Activated CD4-positive, CD25-positive, alpha-beta regulatory T cell (primary cell): ENCODE measurements around the gene STK17A.
"Not testable (repeated sequence)": the region's sequence is repeated elsewhere in the genome, so short reads cannot be mapped to it uniquely, and the experiment has no call there.

Experiments used
- DNase-seq, 4 experiments: peaks; one replicate each; lab custom pipeline; 2025; lab: John Stamatoyannopoulos, UW

Gene STK17A

DNA sequence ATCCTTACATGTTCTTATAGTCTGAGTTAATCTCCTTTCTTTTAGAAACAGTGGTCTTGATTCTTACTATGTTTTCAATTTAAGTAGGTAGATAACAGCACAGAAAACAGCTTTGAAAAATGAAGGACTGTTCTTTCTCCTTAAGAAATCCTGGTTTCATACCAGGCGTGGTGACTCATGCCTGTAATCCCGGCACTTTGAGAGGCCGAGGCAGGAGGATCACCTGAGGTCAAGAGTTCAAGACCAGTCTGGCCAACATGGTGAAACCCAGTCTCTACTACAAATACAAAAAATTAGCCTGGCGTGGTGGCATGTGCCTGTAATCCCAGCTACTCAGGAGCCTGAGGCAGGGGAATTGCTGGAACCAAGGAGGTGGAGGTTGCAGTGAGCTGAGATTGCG is 13.5 kb downstream of the STK17A start:
- DNase-seq = not testable (repeated sequence)

DNA sequence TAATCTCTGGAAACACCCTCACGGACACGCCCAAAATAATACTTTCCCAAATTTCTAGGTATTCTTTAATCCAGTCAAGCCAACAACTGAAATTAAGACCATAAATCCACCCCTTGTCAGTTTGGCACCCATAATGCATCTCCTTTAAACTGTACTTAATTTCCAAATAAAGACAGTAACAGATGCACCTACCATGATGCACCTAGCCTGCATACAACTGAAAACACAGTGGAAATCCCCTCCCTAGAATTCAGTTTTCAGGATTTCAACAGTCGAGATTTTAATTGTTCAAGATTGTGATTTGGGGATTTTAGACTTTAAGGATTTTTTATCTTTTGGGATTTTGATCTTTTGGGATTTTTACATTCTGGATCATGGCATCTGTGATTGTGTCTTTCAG is 17.1 kb downstream of the STK17A start:
- no peak for DNase-seq

DNA sequence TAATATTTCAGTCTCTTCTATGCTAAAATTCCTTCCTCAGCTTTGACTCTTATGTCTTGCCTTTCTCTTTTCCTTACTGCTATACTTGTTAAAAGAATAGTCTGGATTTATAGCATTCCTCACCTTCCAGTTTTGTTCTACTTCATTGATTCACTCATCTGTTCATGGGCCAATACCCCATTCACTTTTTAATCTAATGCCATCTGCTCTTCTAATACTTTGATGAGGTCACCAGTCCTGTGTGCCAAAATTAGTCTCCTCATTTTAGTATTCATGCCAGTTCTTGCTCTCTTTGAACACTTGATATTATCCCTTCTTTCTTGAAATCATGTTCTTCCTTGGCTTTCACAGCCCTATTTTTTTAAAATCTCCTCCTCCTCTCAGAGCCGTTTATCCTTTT is 19.3 kb downstream of the STK17A start:
- DNase-seq = no peak

DNA sequence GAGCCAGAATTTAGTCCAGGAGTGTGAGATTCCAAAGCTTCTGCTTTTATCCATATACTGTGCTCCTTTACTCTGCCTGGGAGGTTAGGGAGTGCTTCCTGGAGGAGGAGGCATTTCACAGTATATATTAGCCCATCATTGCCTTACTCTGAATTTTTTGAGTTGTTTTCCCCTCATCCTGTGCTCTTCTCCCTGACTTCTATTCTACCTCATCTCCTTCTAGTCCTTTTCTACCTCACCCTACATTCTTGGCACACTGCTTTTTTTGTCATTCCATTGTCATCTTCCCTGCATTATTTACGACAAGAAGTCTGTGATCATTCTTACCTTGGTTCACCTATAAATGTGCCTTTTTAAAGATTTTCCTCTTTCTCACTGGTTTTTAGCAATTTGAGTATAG is 21.3 kb downstream of the STK17A start:
- DNase-seq = no peak

DNA sequence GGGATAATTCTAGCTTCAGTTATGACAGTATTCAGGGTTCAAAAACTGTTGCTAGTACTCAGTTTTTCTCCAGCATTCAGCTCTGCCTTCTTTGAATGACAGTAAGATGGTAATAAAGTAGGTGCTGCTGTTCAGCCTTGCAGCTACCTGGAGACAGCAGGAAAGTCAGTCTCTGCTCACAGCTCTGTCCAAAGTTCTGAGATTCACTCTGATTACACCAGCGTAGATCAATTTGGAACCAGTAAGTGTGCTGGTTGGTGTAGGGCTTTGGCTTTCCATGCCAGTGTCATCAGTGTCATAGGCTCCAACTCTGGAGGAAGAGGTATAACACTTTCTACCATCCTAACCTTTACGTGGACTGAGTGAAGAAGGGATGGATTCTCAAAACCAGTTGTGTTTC is 26.2 kb downstream of the STK17A start:
- DNase-seq = no peak

DNA sequence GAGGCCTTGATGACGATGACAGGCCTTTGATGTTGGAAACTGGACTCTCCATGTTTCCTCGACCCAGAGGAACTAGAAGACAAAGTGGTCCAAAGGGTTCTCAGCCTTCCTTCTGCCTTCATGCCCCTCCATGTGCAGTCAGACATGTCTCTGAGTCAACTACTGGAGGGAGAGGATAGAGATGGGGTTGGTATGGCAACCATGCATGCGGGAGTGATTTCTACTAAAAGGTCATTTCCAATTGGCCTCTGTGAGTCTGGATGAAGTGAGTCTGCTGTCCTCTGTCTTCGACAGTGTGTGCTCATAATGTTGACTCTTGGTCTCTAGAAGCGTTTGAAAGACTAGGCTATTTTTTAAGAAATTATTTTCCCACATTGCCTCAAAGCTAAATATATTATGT is 29.2 kb downstream of the STK17A start:
- DNase-seq = no peak

DNA sequence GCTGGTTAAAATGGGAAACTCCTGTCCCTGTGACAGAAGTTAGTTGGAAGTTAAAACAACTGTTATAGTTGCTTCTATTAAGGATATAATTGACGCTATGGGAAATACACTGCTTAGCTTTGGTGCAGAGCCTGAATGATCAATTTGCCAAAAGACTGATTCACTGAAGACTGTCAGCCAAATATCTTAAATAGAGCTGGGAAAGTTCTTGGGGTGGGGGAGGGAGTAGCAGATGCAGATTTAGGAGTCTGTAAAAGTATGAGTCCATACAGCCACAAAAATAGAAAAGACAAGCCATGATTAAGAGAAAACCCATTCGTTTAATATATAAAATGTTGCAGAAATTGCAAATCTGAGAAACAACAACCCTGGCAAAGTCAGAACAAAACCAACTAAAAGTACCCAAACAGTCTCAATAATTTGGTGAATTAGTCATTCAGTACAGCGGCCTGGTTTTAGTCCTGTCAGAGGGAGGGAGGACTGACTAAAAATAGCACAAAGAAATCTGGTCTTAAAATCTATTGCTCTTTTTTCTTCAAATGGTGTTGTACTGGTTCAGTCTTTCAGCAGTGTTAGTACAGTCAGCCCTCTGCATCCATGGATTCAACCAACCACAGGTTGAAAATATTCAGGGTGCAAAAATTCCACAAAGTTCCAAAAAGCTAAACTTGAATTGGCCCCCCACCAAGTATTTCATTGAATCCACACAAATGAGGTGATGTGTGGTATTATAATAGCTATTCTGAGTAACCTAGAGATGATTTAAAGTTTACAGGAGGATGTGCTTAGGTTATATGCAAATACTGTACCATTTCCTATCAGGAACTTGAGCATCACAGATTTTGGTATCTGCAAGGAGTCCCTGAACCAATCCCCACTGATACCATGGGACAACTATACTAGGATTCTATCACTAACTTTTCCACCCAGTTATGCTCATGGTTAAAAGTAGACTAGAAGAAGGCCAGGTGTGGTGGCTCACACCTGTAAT is 30.0 kb downstream of the STK17A start:
- no peak for DNase-seq

DNA sequence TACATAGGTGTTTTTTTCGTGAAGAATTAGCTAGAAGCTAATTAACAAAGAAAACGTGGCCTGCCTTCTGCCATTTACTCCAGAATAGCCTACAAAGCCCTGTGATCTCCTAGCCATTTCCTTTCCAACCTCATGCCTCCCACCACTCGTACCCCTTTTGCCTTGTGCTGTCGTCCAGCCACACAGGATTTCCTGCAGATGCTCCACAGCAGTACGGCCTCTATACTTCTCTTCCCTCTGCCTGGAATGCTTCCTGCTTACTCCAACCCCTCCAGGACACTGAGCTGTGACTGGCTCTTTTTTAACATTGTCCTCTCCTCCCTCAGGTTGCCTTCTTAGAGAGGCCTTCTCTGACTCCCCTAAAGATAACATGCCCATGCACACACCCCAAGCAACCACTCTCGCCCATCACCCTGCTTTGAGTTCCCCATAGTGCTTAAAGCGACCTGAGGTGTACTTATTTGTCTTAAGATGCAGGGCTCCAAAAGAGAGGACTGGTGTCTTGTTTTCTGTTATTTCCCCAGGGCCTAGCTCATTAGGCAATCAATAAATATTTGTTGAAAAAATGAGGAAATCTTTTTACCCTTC is 32.7 kb downstream of the STK17A start:
- DNase-seq = no peak

DNA sequence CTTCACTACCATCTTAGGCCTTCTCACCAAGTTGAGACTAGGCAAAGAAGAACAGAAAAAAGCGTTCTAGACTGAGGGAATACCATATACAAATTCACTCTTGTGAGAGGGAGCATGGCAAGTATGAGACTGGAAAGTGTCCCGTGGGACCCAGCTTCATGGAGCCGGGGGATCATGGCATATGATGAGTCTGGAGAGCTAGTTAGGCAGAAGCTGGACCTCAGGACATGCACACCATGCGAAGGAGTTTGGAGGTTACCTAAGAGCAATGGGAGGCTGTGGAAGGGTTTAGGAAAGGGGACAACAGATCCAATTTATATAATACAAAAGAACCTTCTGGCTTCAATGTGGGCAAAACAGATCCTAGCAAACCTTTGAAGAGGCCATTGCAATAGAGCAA is 34.1 kb downstream of the STK17A start:
- no peak for DNase-seq

DNA sequence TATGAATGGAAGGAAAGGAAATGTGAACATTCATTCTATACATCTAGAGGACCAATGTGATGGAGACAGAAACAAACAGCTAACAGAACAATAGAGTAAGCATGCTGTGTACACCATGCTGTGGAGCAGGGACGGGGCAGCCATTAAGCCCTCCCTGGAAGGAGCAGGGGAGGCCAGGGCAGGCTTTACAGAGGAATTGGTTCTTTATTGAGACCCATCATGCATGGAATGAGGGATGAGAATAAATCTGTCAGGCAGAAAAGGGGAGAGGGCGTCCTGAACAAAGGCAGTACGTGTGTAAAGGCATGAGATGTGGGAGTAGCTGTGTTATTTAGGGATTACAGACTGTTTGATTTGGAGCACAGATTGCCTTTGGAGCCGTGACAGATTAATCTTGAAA is 35.2 kb downstream of the STK17A start:
- DNase-seq = no peak

DNA sequence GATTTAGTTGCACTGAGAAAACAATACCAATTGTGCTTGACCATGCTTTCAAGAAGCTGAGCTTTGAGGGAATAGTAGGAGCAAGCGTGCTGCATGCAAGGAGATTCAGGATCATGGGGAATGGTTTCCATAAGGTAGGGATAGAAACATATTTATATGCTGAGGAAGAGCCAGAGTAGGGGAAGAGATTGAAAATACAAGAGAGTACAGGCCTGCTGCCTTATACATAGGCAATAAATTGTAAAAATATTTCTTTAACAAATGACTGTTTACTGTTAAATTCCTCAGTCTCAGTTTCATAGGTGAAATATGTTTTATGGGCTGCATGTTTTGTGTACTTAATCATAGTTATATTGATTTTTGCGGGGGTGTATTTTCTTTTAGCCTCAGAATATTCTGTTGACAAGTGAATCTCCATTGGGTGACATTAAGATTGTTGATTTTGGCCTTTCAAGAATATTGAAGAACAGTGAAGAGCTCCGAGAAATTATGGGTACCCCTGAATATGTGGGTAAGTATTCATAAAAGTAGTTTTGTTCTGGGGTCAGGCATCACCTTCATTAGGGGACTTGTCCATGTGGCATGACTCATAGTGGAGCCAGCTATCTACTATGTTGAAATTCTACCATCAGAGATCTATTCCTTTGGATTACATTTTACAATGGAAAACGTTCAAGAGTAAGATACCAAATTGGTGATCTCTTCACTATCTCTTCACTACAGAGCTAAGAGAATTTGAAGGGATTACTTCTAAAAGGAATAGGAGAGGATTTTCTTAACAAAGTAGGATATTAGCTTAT is 36.5 kb downstream of the STK17A start:
- DNase-seq = no peak

DNA sequence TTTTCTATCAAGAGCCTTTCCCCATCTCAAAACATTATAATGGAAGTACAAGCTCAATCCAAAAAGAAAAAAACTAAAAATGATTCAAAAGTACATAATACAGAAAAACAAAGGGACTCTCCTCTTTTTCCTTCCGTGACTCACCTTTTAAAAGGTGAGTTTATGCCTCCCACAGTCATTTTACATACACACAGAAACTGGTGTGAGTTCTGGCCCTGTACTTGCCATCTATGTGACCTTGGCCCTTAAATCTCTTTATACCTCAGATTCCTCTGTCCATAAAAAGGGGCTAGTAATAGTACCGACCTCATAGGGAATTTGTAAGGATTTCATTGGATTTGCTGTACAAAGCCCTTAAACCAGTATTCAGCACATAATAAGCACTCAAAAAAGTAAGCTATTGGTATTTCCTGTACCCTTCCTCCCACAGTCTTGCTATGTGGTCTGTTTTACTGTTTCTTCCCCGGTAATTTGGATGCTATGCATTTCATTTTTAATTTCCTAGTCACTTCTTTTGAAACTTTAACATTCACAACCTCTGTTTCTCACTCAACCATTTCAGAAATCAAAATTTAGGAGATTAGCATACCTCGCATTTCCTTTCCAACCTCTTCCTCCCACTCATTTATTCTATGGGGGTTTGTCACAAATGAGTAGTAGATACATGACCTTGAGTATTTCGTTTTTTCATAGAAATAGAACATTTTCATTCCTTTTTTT is 39.0 kb downstream of the STK17A start:
- no peak for DNase-seq

DNA sequence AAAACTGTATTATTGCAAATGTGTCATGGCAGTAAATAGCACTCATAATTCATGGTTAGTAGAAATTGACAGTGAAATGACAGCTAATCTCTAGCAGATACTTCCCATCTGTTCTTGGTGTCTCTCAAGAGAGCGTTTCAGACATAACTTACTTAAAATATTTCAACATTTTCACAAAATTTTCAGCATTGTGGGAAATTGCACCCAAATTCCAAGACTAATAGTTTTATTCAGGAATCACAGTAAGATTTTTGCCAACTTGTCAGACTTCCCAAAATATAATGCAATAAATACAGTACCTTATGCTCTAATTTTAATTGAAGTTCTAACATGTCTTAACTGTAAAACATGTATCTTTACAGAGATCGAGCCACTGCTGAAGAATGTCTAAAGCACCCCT is 41.2 kb downstream of the STK17A start:
- DNase-seq = no peak

DNA sequence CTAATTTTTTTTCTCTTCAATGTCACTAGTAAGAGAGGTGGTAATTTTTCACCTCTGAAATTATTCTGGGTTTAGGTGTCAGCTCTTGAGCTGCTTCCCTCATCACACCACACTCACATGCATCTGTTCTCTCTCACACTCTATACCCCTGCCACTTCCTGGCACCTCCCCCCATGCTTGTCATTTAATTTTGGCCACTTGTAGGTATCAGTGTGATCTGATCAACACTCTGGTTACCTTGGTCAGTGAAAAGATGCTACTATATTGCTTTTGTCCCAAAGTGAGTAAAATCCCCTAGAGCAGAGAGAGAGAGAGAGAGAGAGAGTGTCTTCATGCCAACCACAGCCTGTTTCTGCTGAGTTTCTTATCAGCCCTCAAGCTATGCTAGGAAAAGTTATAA is 42.5 kb downstream of the STK17A start:
- no peak for DNase-seq

DNA sequence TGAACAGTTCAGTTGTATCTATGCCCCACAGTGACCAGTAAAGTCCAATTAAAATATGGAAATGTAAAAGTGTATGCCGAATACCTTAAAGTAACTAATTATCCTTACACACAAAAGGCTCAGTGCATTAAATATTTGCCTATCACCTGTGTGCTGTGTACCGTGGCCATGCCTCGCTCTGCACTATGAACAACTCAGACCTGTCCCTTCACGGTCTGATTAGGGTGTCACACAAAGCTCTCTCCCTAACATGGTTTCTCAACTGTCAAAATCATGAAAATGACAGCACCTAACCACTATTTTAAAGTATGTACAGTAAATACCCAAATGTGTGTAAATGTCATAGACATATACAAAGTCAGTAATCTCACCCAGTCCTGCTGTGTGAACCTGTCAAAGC is 43.1 kb downstream of the STK17A start:
- DNase-seq = no peak

DNA sequence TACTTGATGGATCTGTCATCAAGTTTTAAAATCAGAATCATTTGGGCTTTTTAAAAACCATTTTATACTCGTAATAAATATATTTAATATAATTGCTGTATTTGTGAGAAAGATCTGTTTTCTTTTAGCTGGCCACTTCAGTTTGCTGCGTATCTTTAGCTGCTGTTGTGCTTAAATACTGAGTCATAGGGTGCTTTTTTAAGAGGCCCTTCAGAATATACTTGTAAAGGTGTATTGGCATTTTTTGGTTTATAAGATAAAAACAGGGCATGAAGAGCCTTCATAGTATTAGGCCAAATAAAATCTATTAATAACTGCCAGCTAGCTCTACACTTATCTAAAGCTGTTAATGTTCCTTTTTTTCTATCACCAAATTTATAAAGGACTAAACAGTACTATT is 43.8 kb downstream of the STK17A start:
- DNase-seq = no peak

DNA sequence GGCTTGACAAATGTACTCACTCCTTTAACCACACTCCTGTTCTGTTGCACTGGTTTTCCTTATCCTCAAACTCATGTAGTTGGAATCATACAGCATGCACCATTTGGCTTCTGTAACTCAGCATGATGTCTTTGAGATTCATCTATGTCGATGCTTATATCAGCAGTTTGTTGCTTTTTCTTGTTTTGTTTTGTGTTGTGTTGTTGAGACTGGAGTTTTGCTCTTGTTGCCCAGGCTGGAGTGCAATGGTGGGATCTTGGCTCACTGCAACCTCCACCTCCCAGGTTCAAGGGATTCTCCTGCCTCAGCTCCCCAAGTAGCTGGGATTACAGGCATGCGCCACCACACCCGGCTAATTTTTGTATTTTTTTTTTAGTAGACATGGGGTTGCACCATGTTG is 44.9 kb downstream of the STK17A start:
- DNase-seq = not testable (repeated sequence)

DNA sequence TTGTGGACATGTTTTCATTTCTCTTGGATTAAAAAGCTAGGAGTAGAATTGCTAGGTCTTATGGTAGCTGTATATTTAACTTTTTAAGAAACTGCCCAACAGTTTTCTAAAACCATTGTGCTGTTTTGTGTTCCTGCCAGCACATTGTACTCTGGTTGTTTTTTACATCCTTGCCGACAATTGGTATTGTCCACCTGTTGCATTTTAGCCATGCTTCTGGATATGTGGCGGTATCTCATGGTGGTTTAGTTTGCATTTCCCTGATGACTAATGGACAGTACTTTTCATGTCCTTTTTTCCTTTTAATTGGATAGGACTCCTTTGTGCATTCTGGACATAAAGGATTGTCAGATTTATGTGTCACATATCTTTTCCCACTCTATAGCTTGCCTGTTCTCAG is 45.5 kb downstream of the STK17A start:
- no peak for DNase-seq

DNA sequence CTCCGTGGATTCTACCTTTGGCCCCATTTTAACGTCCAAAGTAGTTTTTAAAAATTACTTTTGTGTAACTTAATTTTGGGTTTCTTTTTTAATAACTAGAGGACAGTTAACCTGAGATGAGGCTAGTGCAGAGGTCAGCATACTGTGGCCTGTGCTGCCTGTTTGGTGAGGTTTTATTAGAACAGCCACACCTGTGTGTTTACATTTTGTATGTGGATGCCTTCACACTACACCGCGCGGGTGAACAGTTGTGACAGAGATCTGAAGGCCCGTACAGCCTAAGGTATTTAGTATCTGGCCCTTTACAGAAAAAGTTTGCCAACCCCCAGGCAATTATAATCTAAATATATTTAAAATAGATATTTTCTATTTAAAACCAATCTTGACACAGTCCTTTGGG is 46.9 kb downstream of the STK17A start:
- DNase-seq = no peak

DNA sequence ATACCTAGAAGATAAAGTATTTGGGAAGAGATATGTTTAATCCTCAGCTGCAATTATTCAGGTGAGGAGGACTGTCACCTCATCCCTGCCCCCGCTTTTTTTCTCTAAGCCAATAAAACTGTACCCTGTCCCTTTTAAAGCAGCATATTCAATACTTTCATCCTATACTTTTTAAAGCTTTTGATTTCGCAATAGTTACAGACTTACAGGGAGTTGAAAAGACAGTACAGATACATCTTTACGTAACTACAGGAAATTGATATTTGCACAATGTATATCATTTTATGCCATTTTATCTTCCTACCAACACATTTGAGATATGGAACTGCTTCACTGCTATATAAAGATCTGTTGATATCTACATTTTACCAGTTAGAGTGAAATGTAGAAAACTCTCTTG is 47.6 kb downstream of the STK17A start:
- DNase-seq = no peak

DNA sequence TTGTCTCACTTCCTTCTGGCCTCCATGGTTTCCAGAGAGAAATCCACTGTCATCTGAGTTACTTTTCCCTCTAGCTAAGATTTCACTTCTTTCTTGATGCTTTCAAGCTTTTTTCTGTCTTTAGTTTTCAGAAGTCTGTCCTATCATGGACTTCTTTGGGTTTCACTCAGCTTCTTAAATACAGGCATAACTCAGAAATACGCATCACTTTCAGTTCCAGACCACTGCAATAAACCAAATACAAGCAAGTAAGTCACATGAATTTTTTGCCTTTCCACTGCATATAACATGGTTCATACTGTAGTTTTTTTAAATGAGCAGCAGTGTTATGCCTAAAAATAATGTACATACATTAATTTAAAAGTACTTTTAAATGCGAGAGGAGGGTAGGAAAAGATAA is 48.7 kb downstream of the STK17A start:
- DNase-seq = no peak

DNA sequence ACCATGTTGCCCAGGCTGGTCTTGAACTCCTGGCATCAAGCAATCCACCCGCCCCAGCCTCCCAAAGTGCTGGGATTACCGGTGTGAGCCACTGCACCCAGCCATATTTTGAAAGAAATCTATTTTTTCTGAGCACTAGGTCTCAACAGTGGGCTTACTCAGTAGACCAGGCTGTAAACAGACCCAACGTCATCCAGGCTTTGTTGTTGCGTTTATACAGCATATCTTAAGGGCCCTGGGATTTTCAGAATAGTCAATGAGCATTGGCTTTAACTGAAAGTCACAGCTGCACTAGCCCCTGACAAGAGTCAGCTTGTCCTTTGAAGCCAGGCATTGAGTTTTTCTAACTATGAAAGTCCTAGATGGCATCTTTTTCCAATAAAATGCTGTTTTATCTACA is 49.8 kb downstream of the STK17A start:
- no peak for DNase-seq
